OCI-LY1 (cell line): ENCODE data around the gene FAM228B.

Experiments used
- EZH2 ChIP-seq: fragments of 200-600 bp; sonication (generic), shearing (Covaris generic); IDR thresholded peaks from 2 replicates; pipeline ENCODE4 v1.8.0; 2017; ENCODE audit warnings: borderline replicate concordance, mixed run types, mild to moderate bottlenecking, antibody characterized with exemption, low read length, moderate library complexity, mixed read lengths
- TF ChIP-seq, protein P1 (sequence below): fragments of 200-600 bp; sonication (generic), shearing (Covaris generic); IDR thresholded peaks from 2 replicates; pipeline ENCODE4 v1.5.1; 2017; ENCODE audit warnings: mild to moderate bottlenecking, antibody characterized with exemption, low read length, moderate library complexity, mixed read lengths

DNA sequence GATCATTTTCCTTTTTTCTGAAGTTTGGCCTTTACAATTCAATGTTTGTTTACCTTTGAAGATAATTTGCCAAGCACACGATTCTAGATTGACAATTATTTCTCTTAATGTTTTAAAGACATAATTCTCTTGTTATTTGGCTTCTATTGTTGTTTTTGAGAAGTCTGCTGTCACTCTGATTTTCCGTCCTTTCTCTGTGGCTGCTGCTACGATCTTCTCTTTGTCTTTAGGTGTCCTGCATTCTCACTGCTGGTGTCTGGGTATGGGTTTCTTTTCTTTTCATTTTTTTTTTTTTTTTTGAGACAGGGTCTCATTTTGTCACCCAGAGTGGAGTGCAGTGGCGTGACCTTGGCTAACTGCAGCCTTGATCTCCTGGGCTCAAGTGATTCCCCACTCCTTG, 36.4 kb downstream of the FAM228B start:
- no peak for TF ChIP-seq EZH2
- TF ChIP-seq, protein P1, sequence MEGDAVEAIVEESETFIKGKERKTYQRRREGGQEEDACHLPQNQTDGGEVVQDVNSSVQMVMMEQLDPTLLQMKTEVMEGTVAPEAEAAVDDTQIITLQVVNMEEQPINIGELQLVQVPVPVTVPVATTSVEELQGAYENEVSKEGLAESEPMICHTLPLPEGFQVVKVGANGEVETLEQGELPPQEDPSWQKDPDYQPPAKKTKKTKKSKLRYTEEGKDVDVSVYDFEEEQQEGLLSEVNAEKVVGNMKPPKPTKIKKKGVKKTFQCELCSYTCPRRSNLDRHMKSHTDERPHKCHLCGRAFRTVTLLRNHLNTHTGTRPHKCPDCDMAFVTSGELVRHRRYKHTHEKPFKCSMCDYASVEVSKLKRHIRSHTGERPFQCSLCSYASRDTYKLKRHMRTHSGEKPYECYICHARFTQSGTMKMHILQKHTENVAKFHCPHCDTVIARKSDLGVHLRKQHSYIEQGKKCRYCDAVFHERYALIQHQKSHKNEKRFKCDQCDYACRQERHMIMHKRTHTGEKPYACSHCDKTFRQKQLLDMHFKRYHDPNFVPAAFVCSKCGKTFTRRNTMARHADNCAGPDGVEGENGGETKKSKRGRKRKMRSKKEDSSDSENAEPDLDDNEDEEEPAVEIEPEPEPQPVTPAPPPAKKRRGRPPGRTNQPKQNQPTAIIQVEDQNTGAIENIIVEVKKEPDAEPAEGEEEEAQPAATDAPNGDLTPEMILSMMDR: no peak
